Mucosa of descending colon (tissue), 3 donors: ENCODE data around the gene PM20D2. TPM values are rescaled to one million over a fixed set of nuclear protein-coding genes. Genes with fewer than 3 reads are reported as not detected.

Source experiments
- ATAC-seq: fragments of 200-7000 bp; cut with Tn5 transposase; one replicate; pipeline ENCODE4 v1.9.1; 2020; ENCODE audit warnings: mild to moderate bottlenecking, moderate library complexity
- DNase-seq, 3 donors: peaks; one replicate each; pipeline ENCODE4 v3.0.0-alpha.2; 2020
- H3K36me3 ChIP-seq: fragments of 200-600 bp; one replicate; pipeline ENCODE4 v1.8.0; 2021; ENCODE audit warnings: low read depth, mild to moderate bottlenecking
- H3K4me1 ChIP-seq: fragments of 200-600 bp; one replicate; pipeline ENCODE4 v1.8.0; 2021; ENCODE audit warnings: low read depth, mild to moderate bottlenecking
- H3K4me3 ChIP-seq: fragments of 200-600 bp; one replicate; pipeline ENCODE4 v1.8.0; 2021; ENCODE audit warnings: mild to moderate bottlenecking
- H3K9me3 ChIP-seq: fragments of 200-600 bp; one replicate; pipeline ENCODE4 v1.8.0; 2021; ENCODE audit warnings: mild to moderate bottlenecking
- intact Hi-C, 2 donors: fragments of 100-400 bp; cut with DNase I in 1 of 2; cut with micrococcal nuclease in 1 of 2; formaldehyde crosslinking; loops; one replicate each; pipeline versions ENCODE4 v1.11.0 to v1.11.1; 2022; cut with DNase I, micrococcal nuclease
- total RNA-seq, 3 donors: library from RNA; stranded (reverse); fragmentation: NEBNext Ultra II Directional in 2 of 3; extraction: Animal tissue kit (Norgen Biotek cat#: 25700) in 2 of 3; gene quantifications; one replicate each; pipeline versions ENCODE4 v1.2.1 to v1.2.4, GENCODE V29; 2021 to 2023
- TF ChIP-seq, protein P1 (sequence below): fragments of 200-600 bp; IDR thresholded peaks from one replicate; pipeline ENCODE4 v1.8.0; 2022; ENCODE audit warnings: antibody characterized with exemption, mild to moderate bottlenecking
- donor health status: DM: no; HTN: no; CAD: no; lungs with moderate emphysema.
- donor health status: DM: no; HTN: no; CAD: no.
- donor health status: DM: no; HTN: yes; CAD: no.

Gene PM20D2
- total RNA-seq, 3 donors from 2014 or later = 9.4 to 17.6 (median 13.8) TPM

GRCh38 chr6:89198235-89198634, 52.4 kb downstream of the PM20D2 start:
- no peak for DNase-seq

GRCh38 chr6:89199579-89199978, 53.7 kb downstream of the PM20D2 start:
- ATAC-seq = no peak
- DNase-seq = no peak
- TF ChIP-seq, protein P1, sequence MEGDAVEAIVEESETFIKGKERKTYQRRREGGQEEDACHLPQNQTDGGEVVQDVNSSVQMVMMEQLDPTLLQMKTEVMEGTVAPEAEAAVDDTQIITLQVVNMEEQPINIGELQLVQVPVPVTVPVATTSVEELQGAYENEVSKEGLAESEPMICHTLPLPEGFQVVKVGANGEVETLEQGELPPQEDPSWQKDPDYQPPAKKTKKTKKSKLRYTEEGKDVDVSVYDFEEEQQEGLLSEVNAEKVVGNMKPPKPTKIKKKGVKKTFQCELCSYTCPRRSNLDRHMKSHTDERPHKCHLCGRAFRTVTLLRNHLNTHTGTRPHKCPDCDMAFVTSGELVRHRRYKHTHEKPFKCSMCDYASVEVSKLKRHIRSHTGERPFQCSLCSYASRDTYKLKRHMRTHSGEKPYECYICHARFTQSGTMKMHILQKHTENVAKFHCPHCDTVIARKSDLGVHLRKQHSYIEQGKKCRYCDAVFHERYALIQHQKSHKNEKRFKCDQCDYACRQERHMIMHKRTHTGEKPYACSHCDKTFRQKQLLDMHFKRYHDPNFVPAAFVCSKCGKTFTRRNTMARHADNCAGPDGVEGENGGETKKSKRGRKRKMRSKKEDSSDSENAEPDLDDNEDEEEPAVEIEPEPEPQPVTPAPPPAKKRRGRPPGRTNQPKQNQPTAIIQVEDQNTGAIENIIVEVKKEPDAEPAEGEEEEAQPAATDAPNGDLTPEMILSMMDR = no peak
- Histone ChIP-seq H3K36me3 (no peaks in the 10 kb centered on the region), H3K9me3 (peaks cover 9% of the 10 kb centered on the region), H3K4me1 (no peaks in the 10 kb centered on the region), H3K4me3 (no peak overlapping the region)
- intact Hi-C loops = no loop called here

More at GRCh38 chr6:89198235-89198634, 52.4 kb downstream of the PM20D2 start:
- H3K36me3 ChIP-seq = no peaks in the 10 kb centered on the region
- H3K4me3 ChIP-seq = no peak overlapping the region
- no peak for ATAC-seq
- no peaks in the 10 kb centered on the region for H3K4me1 ChIP-seq
- TF ChIP-seq, protein P1 = no peak
- intact Hi-C loops = no loop called here
- H3K9me3 ChIP-seq = peaks cover 9% of the 10 kb centered on the region

GRCh38 chr6:89200706-89201215, 54.9 kb downstream of the PM20D2 start:
- H3K36me3 ChIP-seq = no peaks in the 10 kb centered on the region
- intact Hi-C loops = no loop called here
- no peaks in the 10 kb centered on the region for H3K9me3 ChIP-seq
- ATAC-seq = no peak
- H3K4me1 ChIP-seq = no peaks in the 10 kb centered on the region
- H3K4me3 ChIP-seq = no peak overlapping the region
- DNase-seq = no peak
- TF ChIP-seq, protein P1 = no peak

DNA sequence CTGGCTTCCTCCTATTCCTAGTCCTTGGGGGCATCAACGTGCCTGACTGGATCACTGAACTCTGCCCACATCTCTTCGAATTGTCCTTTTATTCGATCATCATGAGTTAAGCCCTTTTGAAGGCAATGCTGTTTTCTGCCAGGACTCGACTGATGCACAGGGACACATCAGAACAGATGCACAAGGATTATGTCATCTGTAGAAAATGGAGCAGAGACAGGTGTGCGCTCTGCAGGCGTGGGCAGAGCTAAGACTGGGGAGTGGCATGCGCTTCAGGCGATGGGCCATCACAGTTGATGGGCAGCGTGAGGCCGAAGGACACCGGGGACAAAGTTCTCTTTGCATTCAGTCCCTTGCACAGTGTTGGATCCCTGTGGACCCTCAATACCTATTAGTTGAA, 58.2 kb downstream of the PM20D2 start:
- intact Hi-C loops = no loop called here
- no peaks in the 10 kb centered on the region for H3K4me1 ChIP-seq
- H3K9me3 ChIP-seq = no peaks in the 10 kb centered on the region
- TF ChIP-seq, protein P1 = no peak
- no peaks in the 10 kb centered on the region for H3K36me3 ChIP-seq
- no peak for DNase-seq
- H3K4me3 ChIP-seq = no peak overlapping the region
- ATAC-seq = no peak

DNA sequence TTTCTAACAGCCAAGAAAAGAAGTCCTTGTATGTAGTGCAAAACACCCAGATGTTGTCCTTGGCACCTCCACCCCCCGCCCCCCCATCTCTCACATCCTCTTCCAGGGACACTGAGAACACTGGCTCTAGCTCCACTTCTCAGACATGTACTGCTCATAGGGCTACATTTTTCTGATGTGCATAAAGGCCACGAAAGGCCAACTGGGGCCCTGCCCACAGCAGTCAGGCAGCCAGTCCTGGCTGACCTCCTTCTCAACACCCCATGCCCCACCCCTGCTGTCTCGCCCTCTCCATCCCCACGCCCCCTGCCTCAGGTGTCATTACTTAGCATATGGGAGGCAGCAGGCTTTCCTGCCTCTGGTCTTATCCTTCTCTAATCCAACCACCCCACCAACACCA, 60.0 kb downstream of the PM20D2 start:
- Histone ChIP-seq H3K9me3 (no peaks in the 10 kb centered on the region), H3K4me1 (no peaks in the 10 kb centered on the region), H3K4me3 (no peak overlapping the region), H3K36me3 (no peaks in the 10 kb centered on the region)
- no peak for DNase-seq
- TF ChIP-seq, protein P1 = no peak
- intact Hi-C loops = no loop called here
- no peak for ATAC-seq

- Histone ChIP-seq H3K9me3 (no peaks in the 10 kb centered on the region), H3K4me3 (no peak overlapping the region), H3K4me1 (no peaks in the 10 kb centered on the region), H3K36me3 (no peaks in the 10 kb centered on the region)
- ATAC-seq (no peak), DNase-seq (no peak)
- intact Hi-C loops = no loop called here
- TF ChIP-seq, protein P1 = no peak
Observed at GRCh38 chr6:89208551-89208950, 62.7 kb downstream of the PM20D2 start.
